PC-9 (cell line): Measurements from ENCODE around the gene SH3BP5L. TPM values are rescaled to one million over a fixed set of nuclear protein-coding genes. Genes with fewer than 3 reads are reported as not detected.
A peak's percentile ranks its signal among the peaks of the same experiment; 100 is the strongest.

Experiments
- BruUV-seq: library from RNA; stranded (reverse); fragments of 400-500 nt; replicated peaks from 2 replicates; lab custom pipeline; 2021; lab: Mats Ljungman, UMichigan
- CTCF ChIA-PET: fragments of 300-600 bp; sonication (Branson Sonifier 250); formaldehyde crosslinking; loops from one replicate; lab custom pipeline; 2022; ENCODE audit warnings: antibody characterized with exemption; lab: Charles Lee
- POLR2A ChIA-PET: fragments of 300-600 bp; sonication (Branson Sonifier 250); formaldehyde crosslinking; loops from one replicate; lab custom pipeline; 2022; ENCODE audit warnings: antibody characterized with exemption; ENCODE audit not compliant: unreplicated experiment; lab: Charles Lee
- DNase-seq, 2 experiments: peaks; one replicate each; pipeline versions ENCODE4 v3.0.0 to v3.0.0-alpha.2; 2015 to 2022; ENCODE audit warnings: mixed read lengths in 1 of 2
- H2AFZ ChIP-seq: fragments of 200-600 bp; sonication (generic); 2 replicates; pipeline ENCODE4 v1.8.1; 2017; ENCODE audit warnings: antibody characterized with exemption
- H3F3A ChIP-seq: fragments of 200-600 bp; sonication (generic); 2 replicates; pipeline ENCODE4 v1.8.1; 2017; ENCODE audit warnings: antibody characterized with exemption, mild to moderate bottlenecking, low read depth; ENCODE audit not compliant: insufficient read depth
- H3K27ac ChIP-seq: fragments of 200-600 bp; sonication (generic); 2 replicates; pipeline ENCODE4 v1.6.1; 2016; ENCODE audit warnings: mixed run types
- H3K27me3 ChIP-seq: fragments of 200-600 bp; sonication (generic); 2 replicates; pipeline ENCODE4 v1.6.1; 2016; ENCODE audit warnings: low read depth, mixed run types; ENCODE audit not compliant: insufficient read depth
- H3K36me3 ChIP-seq: fragments of 200-600 bp; sonication (generic); 2 replicates; pipeline ENCODE4 v1.6.1; 2016; ENCODE audit warnings: low read depth, mixed run types
- H3K4me1 ChIP-seq: fragments of 200-600 bp; sonication (generic); replicated peaks from 2 replicates; pipeline ENCODE4 v1.6.1; 2016; ENCODE audit warnings: mixed run types; ENCODE audit not compliant: insufficient read depth
- H3K4me2 ChIP-seq: fragments of 200-600 bp; sonication (generic); 2 replicates; pipeline ENCODE4 v1.6.1; 2017; ENCODE audit warnings: mixed run types
- H3K4me3 ChIP-seq: fragments of 200-600 bp; sonication (generic); 2 replicates; pipeline ENCODE4 v1.6.1; 2016; ENCODE audit warnings: mixed run types
- H3K79me2 ChIP-seq: fragments of 200-600 bp; sonication (generic); 2 replicates; pipeline ENCODE4 v1.6.1; 2017; ENCODE audit warnings: low read depth, mixed run types
- H3K9me2 ChIP-seq: fragments of 200-600 bp; sonication (generic); 2 replicates; pipeline ENCODE4 v1.8.1; 2017; ENCODE audit warnings: mild to moderate bottlenecking; ENCODE audit not compliant: insufficient read depth
- H3K9me3 ChIP-seq: fragments of 200-600 bp; sonication (generic); 2 replicates; pipeline ENCODE4 v1.8.1; 2016; ENCODE audit warnings: low read depth; ENCODE audit not compliant: insufficient read depth
- H4K20me1 ChIP-seq: fragments of 200-600 bp; sonication (generic); 2 replicates; pipeline ENCODE4 v1.8.1; 2017; ENCODE audit not compliant: insufficient read depth
- CTCF ChIP-seq: fragments of 200-600 bp; sonication (generic); conservative IDR thresholded peaks from 2 replicates; pipeline ENCODE4 v1.6.1; 2017; ENCODE audit warnings: mixed run types, antibody characterized with exemption, mild to moderate bottlenecking, moderate library complexity
- EZH2 ChIP-seq: fragments of 200-600 bp; sonication (generic); IDR thresholded peaks from 2 replicates; pipeline ENCODE4 v1.8.0; 2017; ENCODE audit warnings: antibody characterized with exemption, low read depth
- intact Hi-C: fragments of 100-400 bp; cut with micrococcal nuclease; formaldehyde crosslinking; loops from one replicate; pipeline ENCODE4 v1.10.0; 2022; ENCODE audit not compliant: unreplicated experiment
- total RNA-seq: library from RNA; stranded (reverse); gene quantifications from 2 replicates; pipeline ENCODE4 v1.2.3, GENCODE V29; 2021

The SH3BP5L gene
- total RNA-seq, 1 experiment from 2014 or later, result 24.6 TPM

GRCh38 chr1:248838357-248839167 lies 12.8 kb upstream of the SH3BP5L start:
- ChIA-PET POLR2A (interaction anchor here (0.5 to 1.7 kb wide), 6 partner anchors 13 to 138 kb away, joined by 3 to 53 read pairs (median 5); partner anchors contain the start of genes SH3BP5L and ZNF692), CTCF (interaction anchor here (0.7 to 1.0 kb wide), 2 partner anchors 13 to 20 kb away, joined by 14 to 17 read pairs; partner anchors contain the start of genes SH3BP5L and ZNF692)
- BruUV-seq, result no TSS peak
- Histone ChIP-seq H2AFZ (peak overlapping the region; percentile 93), H3K27ac (peak overlapping the region; percentile 88), H3K9me3 (no peaks in the 10 kb centered on the region), H3K36me3 (no peaks in the 10 kb centered on the region), H3K4me1 (peaks cover 11% of the 10 kb centered on the region; the same call in 1 of the 2 replicates), H3K79me2 (peaks cover 20% of the 10 kb centered on the region), H3K9me2 (no peaks in the 10 kb centered on the region), H3K4me2 (peak overlapping the region; percentile 95), H3F3A (peaks cover 3% of the 10 kb centered on the region; the same call in 1 of the 2 replicates), H3K27me3 (no peaks in the 10 kb centered on the region), H3K4me3 (peak overlapping the region; percentile 83), H4K20me1 (no peaks in the 10 kb centered on the region)
- intact Hi-C loops, result loop anchor here (1.0 to 2.0 kb wide), 4 partner anchors 12 to 68 kb away; partner anchors contain the start of gene PGBD2
- DNase-seq, result peak; percentile 80 to 87
- TF ChIP-seq CTCF (no peak), EZH2 (no peak)

- H3K27me3 ChIP-seq, result no peaks in the 10 kb centered on the region
- peak within 1 kb of the TSS; percentile 93 for H2AFZ ChIP-seq
- POLR2A ChIA-PET, result interaction anchor here (0.5 to 1.7 kb wide), 6 partner anchors 9 to 137 kb away, joined by 3 to 53 read pairs (median 6); partner anchors contain the start of genes SH3BP5L and ZNF692
- no peaks in the 10 kb centered on the region for H3K36me3 ChIP-seq
- no peaks in the 10 kb centered on the region for H4K20me1 ChIP-seq
- peaks cover 20% of the 10 kb centered on the region for H3K79me2 ChIP-seq
- H3K27ac ChIP-seq, result peak within 1 kb of the TSS; percentile 88
- H3K9me3 ChIP-seq, result no peaks in the 10 kb centered on the region
- BruUV-seq, result no TSS peak
- TF ChIP-seq CTCF (no peak), EZH2 (no peak)
- peak within 1 kb of the TSS; percentile 83 for H3K4me3 ChIP-seq
- H3K4me2 ChIP-seq, result peak within 1 kb of the TSS; percentile 95
- H3K4me1 ChIP-seq, result peaks cover 11% of the 10 kb centered on the region; the same call in 1 of the 2 replicates
- intact Hi-C loops, result loop anchor here (1.0 to 2.0 kb wide), 4 partner anchors 12 to 69 kb away; partner anchors contain the start of gene PGBD2
- CTCF ChIA-PET, result interaction anchor here (1.0 kb wide), 1 partner anchor 12 kb away, joined by 14 read pairs; the partner anchor contains the start of gene SH3BP5L
- H3F3A ChIP-seq, result peaks cover 3% of the 10 kb centered on the region; the same call in 1 of the 2 replicates
- no peaks in the 10 kb centered on the region for H3K9me2 ChIP-seq
- DNase-seq, result peak; percentile 85 to 98
Measured at GRCh38 chr1:248837781-248838356, 12.2 kb upstream of the SH3BP5L start, which contains the start of gene ZNF672. ZNF672 (plus strand) TSS chr1:248838224; CDS start chr1:248847275, 9,051 bp downstream.
